Activated CD4-positive, alpha-beta T cell treated with anti-CD3 and anti-CD28 coated beads for 4 hours (primary cell): Measurements from ENCODE around the gene UQCRH.
"Not testable (repeated sequence)": the region's sequence is repeated elsewhere in the genome, so short reads cannot be mapped to it uniquely, and the experiment has no call there.

ENCODE experiments used
- DNase-seq, 2 donors: peaks; one replicate each; pipeline ENCODE4 v3.0.0-alpha.2; 2020

UQCRH gene

DNA sequence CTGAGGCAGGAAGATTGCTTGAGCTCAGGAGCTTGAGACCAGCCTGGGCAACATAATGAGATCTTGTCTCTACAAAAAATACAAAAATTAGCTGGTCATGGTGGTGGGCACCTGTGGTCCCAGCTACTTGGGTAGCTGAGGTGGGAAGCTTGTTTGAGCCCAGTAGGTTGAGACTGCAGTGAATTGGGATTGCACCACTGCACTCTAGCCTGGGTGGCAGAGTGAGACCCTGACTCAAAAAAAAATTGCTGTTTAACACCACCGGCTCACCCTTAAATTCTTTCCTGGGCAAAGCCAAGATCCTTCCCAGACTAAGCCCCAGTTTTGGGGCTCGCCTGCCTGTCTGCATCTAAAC, 30.5 kb downstream of the UQCRH start:
- DNase-seq = no peak

DNA sequence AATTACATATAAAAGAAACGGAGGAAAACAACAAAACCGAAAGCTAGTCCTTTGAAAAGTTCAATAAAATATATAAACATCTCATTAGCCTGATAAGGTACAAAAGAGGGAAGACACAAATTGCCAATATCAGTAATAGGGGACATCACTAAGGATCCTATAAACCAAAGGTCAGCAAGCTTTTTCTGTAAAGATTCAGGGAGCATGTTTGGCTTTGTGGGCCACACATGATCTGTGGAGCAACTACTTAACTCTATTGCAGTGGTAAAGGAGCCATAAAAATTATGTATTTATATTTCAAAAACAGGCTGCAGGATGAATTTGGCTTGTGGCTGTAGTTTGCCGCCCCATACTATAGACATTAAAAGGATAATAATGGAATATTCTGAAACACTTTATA, 31.6 kb downstream of the UQCRH start:
- DNase-seq = no peak

DNA sequence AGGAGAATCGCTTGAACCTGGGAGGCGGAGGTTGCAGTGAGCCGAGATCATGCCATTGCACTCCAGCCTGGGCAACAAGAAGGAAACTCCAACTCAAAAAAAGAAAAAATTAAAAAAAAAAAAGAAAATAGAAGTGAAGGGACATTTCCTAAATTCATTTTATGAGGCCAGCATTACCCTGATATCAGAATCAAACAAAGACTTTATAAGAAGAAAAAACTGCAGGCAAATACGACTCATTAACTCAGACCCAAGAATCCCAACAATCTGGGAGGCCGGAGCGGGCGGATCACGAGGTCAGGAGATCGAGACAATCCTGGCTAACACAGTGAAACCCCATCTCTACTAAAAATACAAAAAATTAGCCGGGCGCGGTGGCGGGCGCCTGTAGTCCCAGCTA, 33.9 kb downstream of the UQCRH start:
- DNase-seq = not testable (repeated sequence)

DNA sequence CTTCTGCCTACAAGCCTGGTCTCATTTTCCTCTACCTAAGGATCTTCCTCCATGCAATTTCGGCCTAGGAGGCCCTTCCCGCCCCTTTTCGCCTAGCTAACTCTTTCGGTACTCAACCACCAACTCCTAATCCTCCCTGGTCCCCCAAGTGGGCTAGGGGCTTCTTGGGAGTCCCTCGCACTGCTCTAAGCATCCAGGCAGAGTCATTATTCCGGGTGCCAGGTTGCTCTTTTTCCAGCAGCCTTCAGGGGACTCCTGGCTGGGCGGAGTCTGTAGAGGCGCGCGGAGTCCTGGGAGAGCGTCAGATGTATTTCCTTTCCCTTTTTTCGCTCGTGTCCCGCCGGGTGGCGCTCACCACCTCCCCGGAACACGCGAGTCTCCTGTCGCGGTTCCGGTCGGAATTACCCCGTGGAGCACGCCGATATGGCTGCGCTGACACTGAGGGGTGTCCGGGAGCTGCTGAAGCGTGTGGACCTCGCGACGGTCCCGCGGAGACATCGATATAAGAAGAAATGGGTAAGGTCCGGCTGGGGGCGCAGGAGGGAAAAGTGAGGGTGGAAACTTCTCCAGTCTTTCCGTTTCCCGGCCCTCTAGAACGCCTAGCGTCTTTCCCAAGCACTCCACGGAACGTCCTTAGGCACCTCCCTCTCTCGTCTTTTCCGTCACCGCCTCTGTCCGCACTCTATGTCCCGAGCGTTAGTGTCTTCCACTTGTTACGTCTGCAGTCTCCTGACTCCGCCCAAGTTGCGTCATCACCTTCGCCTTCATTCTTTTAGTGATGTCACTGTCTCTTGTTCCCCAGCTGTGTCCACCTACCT, 37.1 kb downstream of the UQCRH start, which contains the start of gene NSUN4:
Gene NSUN4 (plus strand): TSS at position 404 of the 818 bp plus-strand sequence. CDS start 20 bp downstream, at position 424.
- peak; percentile 82 for DNase-seq

DNA sequence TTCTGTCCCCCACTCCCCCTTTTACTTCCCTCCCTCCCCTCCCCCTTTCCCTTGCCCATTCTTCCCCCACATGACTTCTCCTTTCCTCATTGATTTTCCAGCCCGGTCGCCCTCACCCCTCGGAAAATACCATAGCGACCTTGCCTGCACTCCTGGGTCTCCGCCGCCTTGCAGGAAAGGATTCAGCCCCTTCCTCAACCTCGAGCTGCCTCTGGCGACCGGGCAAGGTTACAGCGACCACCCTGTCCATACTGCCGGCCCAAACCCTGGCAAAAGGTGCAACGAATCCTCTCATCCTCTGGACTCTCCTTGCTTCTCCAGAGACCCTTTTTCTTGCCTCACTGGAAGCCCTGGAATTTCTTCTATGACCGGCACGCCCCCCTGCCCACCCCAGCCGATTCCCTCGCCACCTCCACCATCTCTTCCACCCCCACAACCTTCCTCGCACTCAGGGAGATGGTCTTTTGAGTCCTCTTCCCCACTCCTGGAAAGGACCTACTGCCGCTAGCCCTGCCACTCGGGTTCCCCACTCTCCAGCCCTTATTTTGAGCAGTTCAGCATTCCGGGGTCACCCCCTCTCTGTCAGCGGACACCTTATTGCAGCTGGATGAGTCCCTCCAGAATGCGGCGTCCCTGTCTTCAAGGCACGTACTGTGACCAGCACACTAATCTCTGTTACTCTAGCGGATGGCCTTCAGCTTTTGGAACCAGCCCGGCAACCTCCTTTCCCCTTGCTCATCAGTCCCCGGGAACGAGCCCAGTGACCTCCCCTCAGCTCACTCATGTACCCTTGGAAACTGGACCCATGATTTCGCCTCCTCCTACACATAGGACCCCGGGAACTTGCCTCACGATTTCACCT, 38.0 kb downstream of the UQCRH start:
- DNase-seq = no peak

DNA sequence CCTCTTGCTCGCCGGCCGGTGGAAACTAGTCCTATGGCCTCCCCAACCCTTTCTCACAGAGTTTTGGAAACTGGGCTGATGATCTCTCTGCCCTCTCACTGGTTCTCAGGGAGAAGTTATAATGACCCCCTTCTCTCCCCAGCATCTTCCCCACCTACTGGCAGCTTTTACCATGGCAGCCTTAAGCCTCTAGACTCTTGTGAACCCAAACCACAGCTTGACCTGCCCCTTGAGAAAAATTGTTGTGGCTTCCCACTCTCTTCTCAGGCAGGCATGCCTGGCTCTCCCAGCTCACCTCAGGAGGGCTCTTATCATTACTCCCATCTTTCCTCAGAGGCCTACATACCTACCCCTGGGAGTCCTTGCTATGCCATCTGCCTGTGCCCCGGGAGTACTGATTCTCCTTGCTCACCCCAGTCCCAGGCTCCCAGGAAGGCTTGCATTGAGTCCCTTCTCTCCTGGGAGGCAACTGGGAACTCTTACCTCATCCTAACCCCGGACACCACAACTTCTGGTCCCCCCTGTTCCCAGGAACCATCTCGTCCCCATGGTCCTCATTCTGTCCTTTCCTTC, 38.7 kb downstream of the UQCRH start:
- no peak for DNase-seq

GRCh38 chr1:46342677-46343350, 39.3 kb downstream of the UQCRH start:
- no peak for DNase-seq

- DNase-seq = no peak
Observed at GRCh38 chr1:46343351-46343695, 39.8 kb downstream of the UQCRH start.

DNA sequence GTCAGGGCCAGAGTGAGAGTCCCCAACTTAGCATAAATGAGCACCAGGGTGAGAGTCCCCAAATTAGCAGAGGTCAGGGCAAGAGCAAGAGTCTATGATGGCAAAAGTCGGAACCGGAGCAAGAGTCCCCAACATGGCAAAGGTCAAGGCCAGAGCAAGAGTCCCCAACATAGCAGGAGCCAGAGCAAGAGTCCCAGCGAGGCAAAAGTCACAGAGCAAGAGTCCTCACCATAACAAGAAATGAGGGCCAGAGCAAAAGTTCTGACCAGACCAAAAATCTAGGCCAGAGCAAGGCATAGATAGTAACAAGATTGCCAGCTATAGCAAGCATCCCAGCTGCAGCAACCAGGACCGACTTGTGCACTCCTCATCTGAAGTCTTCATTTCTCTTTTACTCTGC, 40.2 kb downstream of the UQCRH start:
- DNase-seq = no peak

- no peak for DNase-seq
Observed at GRCh38 chr1:46344481-46344880, 41.0 kb downstream of the UQCRH start.

DNA sequence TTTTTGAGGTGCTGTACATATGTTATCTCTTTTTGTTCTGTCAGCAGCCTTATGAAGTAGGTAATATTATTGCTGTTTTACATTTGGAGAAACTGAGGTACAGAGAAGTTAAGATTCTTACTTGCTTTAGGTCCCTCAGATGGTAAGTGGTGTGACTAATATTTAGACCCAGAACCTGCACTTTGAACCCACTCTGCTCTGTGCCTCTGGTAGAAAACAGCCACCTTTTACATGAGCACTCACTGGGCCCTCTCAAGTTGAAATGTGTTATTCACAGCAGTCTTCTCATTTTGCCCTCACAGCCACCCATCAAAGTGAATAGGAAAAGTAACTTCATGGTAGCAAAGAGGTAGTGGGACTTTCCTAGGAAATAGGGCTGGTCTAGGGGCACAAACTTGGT, 41.8 kb downstream of the UQCRH start:
- no peak for DNase-seq

DNA sequence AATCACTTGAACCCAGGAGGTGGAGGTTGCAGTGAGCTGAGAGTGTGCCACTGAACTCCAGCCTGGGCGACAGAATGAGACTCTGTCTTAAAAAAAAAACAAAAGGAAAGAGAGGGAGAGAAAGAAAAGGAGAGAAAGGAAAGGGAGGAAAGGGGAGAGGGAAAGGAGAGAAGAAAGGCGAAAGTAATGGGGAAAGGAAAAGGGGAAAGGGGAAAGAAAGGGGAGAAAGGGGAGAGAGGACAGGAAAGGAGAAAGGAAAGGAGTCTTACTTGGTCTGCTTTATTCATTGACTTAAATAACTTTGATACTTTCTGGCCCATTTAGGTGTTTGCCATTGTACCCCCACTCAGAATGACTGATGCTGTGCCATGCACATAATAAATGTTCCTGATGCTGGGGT, 48.9 kb downstream of the UQCRH start:
- no peak for DNase-seq

DNA sequence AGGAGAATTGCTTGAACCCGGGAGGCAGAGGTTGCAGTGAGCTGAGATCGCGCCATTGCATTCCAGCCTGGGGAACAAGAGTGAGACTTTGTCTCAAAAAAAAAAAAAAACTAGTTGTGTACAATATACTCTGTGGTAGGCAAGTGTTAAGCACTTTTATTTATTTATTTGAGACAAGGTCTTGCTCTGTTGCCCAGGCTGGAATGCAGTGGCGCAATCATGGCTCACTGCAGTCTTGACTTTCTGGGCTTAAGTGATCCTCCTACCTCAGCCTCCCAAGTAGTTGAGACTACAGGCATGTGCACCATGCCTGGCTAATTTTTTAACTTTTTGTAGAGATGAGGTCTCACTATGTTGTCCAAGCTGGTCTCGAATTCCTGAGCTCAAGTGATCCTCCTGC, 52.4 kb downstream of the UQCRH start:
- not testable (repeated sequence) for DNase-seq

DNA sequence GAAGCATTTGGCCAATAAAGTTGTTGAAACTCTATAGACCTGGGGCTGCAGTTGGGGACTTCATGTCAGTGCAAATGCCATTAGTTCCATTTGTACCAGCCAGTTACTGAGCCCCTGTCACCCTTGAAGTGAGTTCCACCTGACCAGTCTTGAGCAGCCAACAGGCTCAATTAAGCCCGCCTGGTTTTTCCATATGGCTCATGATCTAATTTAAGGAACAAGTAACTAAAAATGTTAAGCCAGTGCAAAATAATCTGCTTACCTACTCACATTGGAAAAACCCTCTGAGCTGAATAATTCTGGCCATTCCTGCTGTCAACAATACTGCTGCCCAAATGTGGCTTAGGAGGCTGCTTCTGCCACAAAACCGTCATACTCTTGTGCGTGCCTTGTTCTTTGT, 58.7 kb downstream of the UQCRH start:
- DNase-seq = no peak

DNA sequence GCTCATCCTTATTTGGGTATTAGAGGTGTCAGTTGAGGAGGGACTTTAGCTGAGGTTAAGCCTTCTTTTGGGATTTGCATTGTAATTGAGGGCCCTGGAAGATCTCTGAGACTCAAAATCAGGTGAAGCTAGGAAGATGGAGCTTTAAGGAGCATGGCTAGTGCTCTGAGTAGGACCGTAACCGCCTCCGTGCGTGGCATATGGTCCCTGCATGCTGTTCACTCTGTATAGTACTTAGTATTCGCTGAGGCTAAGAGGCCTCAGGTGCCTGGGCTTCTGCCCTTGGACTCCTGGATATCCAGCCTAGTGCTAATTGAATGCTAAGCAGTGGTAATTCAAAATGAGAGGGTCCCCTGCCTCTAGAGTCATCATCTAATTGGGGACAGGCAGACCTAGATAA, 59.6 kb downstream of the UQCRH start:
- no peak for DNase-seq

DNA sequence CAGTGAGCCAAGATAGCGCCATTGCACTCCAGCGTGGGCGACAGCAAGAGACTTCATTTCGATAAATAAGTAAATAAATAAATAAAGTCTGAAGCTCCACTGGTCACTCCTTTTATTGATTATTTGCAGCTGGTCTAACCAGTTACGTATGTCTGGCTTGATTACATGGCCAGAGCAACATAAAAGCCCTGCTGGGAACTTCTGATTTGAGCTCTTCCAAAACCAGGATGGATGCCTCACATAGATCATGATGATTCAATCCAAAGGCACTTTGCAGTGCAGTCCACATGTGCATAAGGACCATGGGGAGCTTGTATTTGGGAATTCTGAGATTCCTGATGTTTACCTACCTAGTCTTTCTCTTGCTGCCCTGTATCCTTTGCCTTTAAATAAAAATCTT, 61.1 kb downstream of the UQCRH start:
- DNase-seq = no peak

DNA sequence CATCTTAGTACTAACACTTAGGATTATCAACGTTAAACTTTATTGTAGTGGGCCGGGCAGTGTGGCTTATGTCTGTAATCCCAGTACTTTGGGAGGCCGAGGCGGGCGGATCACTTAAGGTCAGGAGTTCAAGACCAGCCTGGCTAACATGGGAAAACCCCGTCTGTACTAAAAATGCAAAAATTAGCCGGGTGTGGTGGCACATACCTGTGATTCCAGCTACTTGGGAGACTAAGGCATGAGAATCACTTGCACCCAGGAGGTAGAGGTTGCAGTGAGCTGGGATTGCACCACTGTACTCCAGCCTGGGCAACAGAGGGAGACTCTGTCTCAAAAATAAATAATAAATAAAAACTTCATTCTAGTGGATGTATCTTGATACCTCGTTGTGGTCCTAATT, 62.3 kb downstream of the UQCRH start:
- not testable (repeated sequence) for DNase-seq
